Stomach (tissue), 9 donors: Measurements from ENCODE around the gene SMYD3. TPM values are rescaled to one million over a fixed set of nuclear protein-coding genes. Genes with fewer than 3 reads are reported as not detected.

Experiments used
- DNase-seq, 2 donors: peaks; one replicate each; pipeline versions ENCODE4 v3.0.0 to v3.0.0-alpha.2; 2013 to 2019
- H3K27ac ChIP-seq, 5 donors: fragments of 200-600 bp in 4 of 5; sonication (generic) in 4 of 5; one replicate each; pipeline ENCODE4 v1.5.1; 2013 to 2019; ENCODE audit warnings: mild to moderate bottlenecking in 1 of 5, moderate library complexity in 1 of 5
- H3K27me3 ChIP-seq, 3 donors: fragments of 200-600 bp; sonication (generic); one replicate each; pipeline ENCODE4 v1.5.1; 2017 to 2019; ENCODE audit warnings: mixed run types in 1 of 3
- H3K36me3 ChIP-seq, 4 donors: fragments of 200-600 bp; sonication (generic); 1 replicate in 3 of 4; 2 replicates in 1 of 4; pipeline ENCODE4 v1.5.1; 2016 to 2019
- H3K4me1 ChIP-seq, 4 donors: fragments of 200-600 bp; sonication (generic); one replicate each; pipeline ENCODE4 v1.5.1; 2016 to 2019
- H3K4me3 ChIP-seq, 4 donors: fragments of 200-600 bp; sonication (generic) in 3 of 4; one replicate each; pipeline ENCODE4 v1.5.1; 2016 to 2019; ENCODE audit warnings: mild to moderate bottlenecking in 1 of 4
- H3K9me3 ChIP-seq, 4 donors: fragments of 200-600 bp; sonication (generic); one replicate each; pipeline ENCODE4 v1.5.1; 2016 to 2019
- CTCF ChIP-seq, 7 experiments: fragments of 450-650 bp in 4 of 7; fragments of 200-600 bp in 3 of 7; sonication (generic) in 3 of 7; IDR thresholded peaks; one replicate each; pipeline ENCODE4 v1.5.1; 2016 to 2019; ENCODE audit warnings: antibody characterized with exemption in 7 of 7, control low read depth in 2 of 7, mild to moderate bottlenecking in 1 of 7
- EP300 ChIP-seq: sonication (generic); formaldehyde crosslinking; IDR thresholded peaks from one replicate; pipeline ENCODE4 v1.6.1; 2017; ENCODE audit warnings: antibody characterized with exemption
- POLR2A ChIP-seq, 4 donors: fragments of 450-650 bp; IDR thresholded peaks; one replicate each; pipeline ENCODE4 v1.6.1; 2016; ENCODE audit warnings: antibody characterized with exemption in 4 of 4, control low read depth in 2 of 4, mild to moderate bottlenecking in 1 of 4, moderate library complexity in 1 of 4
- POLR2AphosphoS5 ChIP-seq, 3 donors: sonication (generic); formaldehyde crosslinking; IDR thresholded peaks; one replicate each; pipeline ENCODE4 v1.6.1; 2016; ENCODE audit warnings: antibody characterized with exemption in 3 of 3
- WGBS, 5 donors: extraction: QIAGEN DNeasy Blood & Tissue Kit in 3 of 5; methylation state at CpG; one replicate each; pipeline versions ENCODE4 v1.1.5 to v1.1.7; 2013 to 2018; 5-methylcytosine and 5-hydroxymethylcytosine counted together
- intact Hi-C: fragments of 100-400 bp; cut with DNase I; formaldehyde crosslinking; loops from one replicate; pipeline ENCODE4 v1.15.1; 2023; ENCODE audit warnings: low total_unique reads
- polyA plus RNA-seq, 3 donors: library from polyadenylated mRNA; stranded (reverse); fragments of 200-250 nt; gene quantifications; one replicate each; pipeline ENCODE4 v1.2.3, GENCODE V29; 2013
- total RNA-seq, 5 donors: library from RNA; depleted of rRNA; stranded (reverse); fragments of >200 nt; gene quantifications; one replicate each; pipeline versions ENCODE4 v1.1.0 to v1.2.3, GENCODE V29; 2014 to 2016
- donor health status: healthy with polysubstance abuse.
- donor health status: Bipolar disorder and iron deficiency.
- donor health status: healthy.

The SMYD3 gene
- total and polyA plus RNA-seq, 8 donors: 6.4 to 196 (median 27.8) TPM

GRCh38 chr1:246215510-246215903, 291.6 kb downstream of the SMYD3 start:
- Histone ChIP-seq H3K27me3 (no peaks in the 10 kb centered on the region), H3K27ac (peak overlapping the region in 2 of 5 donors; percentile 2 to 7), H3K4me3 (no peak overlapping the region), H3K36me3 (peaks cover 0 to 8% (median 0%) of the 10 kb centered on the region in 4 donors), H3K4me1 (peaks cover 0 to 6% (median 0%) of the 10 kb centered on the region in 4 donors), H3K9me3 (peaks cover 0 to under 1% (median 0%) of the 10 kb centered on the region in 4 donors)
- DNase-seq: peak in 1 of 2 donors; percentile 28
- TF ChIP-seq EP300 (no peak), CTCF (IDR thresholded peaks at IDR 0.05) (no peak), POLR2A (IDR thresholded peaks at IDR 0.05) (no peak), POLR2AphosphoS5 (IDR thresholded peaks at IDR 0.05) (no peak)
- intact Hi-C loops: no loop called here
- WGBS, 5 donors: 51 to 95% (median 86%) methylated on average over 4 of the region's 4 CpGs

- intact Hi-C loops: no loop called here
- Histone ChIP-seq H3K4me1 (peaks cover 0 to 6% (median 0%) of the 10 kb centered on the region in 4 donors), H3K4me3 (no peak overlapping the region), H3K27ac (peak overlapping the region in 2 of 5 donors; percentile 2 to 7), H3K9me3 (no peaks in the 10 kb centered on the region), H3K27me3 (no peaks in the 10 kb centered on the region), H3K36me3 (peaks cover 0 to 8% (median 0%) of the 10 kb centered on the region in 4 donors)
- TF ChIP-seq EP300: no peak
- TF ChIP-seq CTCF (IDR thresholded peaks at IDR 0.05): no peak
- no peak for TF ChIP-seq POLR2A (IDR thresholded peaks at IDR 0.05)
- no peak for TF ChIP-seq POLR2AphosphoS5 (IDR thresholded peaks at IDR 0.05)
- 75 to 87% (median 84%) methylated on average over 9 of the region's 9 CpGs for WGBS, 5 donors
- DNase-seq: peak in 1 of 2 donors; percentile 60
These were observed 292.2 kb downstream of the SMYD3 start for GRCh38 chr1:246214708-246215509.

GRCh38 chr1:246213947-246214346, 293.1 kb downstream of the SMYD3 start:
- Histone ChIP-seq H3K4me1 (peaks cover 0 to 4% (median 0%) of the 10 kb centered on the region in 4 donors), H3K36me3 (no peaks in the 10 kb centered on the region), H3K9me3 (no peaks in the 10 kb centered on the region), H3K4me3 (no peak overlapping the region), H3K27ac (no peak overlapping the region), H3K27me3 (no peaks in the 10 kb centered on the region)
- WGBS, 5 donors: 91 to 100% (median 98%) methylated on average over 1 of the region's 1 CpG
- TF ChIP-seq CTCF (IDR thresholded peaks at IDR 0.05) (no peak), POLR2AphosphoS5 (IDR thresholded peaks at IDR 0.05) (no peak), EP300 (no peak), POLR2A (IDR thresholded peaks at IDR 0.05) (no peak)
- intact Hi-C loops: no loop called here
- DNase-seq: no peak

- H3K27ac ChIP-seq: no peak overlapping the region
- TF ChIP-seq POLR2A (IDR thresholded peaks at IDR 0.05) (no peak), EP300 (no peak), CTCF (IDR thresholded peaks at IDR 0.05) (no peak), POLR2AphosphoS5 (IDR thresholded peaks at IDR 0.05) (no peak)
- WGBS, 5 donors: 84 to 91% (median 89%) methylated on average over 3 of the region's 3 CpGs
These were observed 293.6 kb downstream of the SMYD3 start for GRCh38 chr1:246213502-246213901.

More at GRCh38 chr1:246213502-246213901, 293.6 kb downstream of the SMYD3 start:
- H3K27me3 ChIP-seq: no peaks in the 10 kb centered on the region
- H3K4me3 ChIP-seq: no peak overlapping the region
- DNase-seq: no peak
- intact Hi-C loops: no loop called here
- no peaks in the 10 kb centered on the region for H3K4me1 ChIP-seq
- no peaks in the 10 kb centered on the region for H3K9me3 ChIP-seq
- H3K36me3 ChIP-seq: no peaks in the 10 kb centered on the region
